KMS-11 (cell line): ENCODE results near the gene DMAC2.

Experiments used
- H2AFZ ChIP-seq: fragments of 200-600 bp; sonication (generic); 2 replicates; pipeline ENCODE4 v1.6.1; 2016; ENCODE audit warnings: antibody characterized with exemption, mixed run types, low read depth
- H3K27ac ChIP-seq: fragments of 200-600 bp; sonication (generic); 2 replicates; pipeline ENCODE4 v1.6.1; 2016; ENCODE audit warnings: mild to moderate bottlenecking, mixed run types
- H3K27me3 ChIP-seq: fragments of 200-600 bp; sonication (generic); 2 replicates; pipeline ENCODE4 v1.6.1; 2017; ENCODE audit warnings: mild to moderate bottlenecking, low read depth, mixed run types, moderate library complexity; ENCODE audit not compliant: insufficient read depth
- H3K36me3 ChIP-seq: fragments of 200-600 bp; sonication (generic); 2 replicates; pipeline ENCODE4 v1.6.1; 2017; ENCODE audit warnings: mild to moderate bottlenecking, mixed run types; ENCODE audit not compliant: insufficient read depth
- H3K4me1 ChIP-seq: fragments of 200-600 bp; sonication (generic); 2 replicates; pipeline ENCODE4 v1.6.1; 2016; ENCODE audit warnings: mild to moderate bottlenecking, low read depth, mixed run types; ENCODE audit not compliant: poor library complexity, severe bottlenecking
- H3K4me2 ChIP-seq: fragments of 200-600 bp; sonication (generic); 2 replicates; pipeline ENCODE4 v1.7.0; 2016; ENCODE audit warnings: mild to moderate bottlenecking, mixed run types
- H3K4me3 ChIP-seq: fragments of 200-600 bp; sonication (generic); IDR thresholded peaks from 2 replicates; pipeline ENCODE4 v1.6.1; 2017; ENCODE audit warnings: low read depth, low read length, mixed read lengths; ENCODE audit not compliant: insufficient read depth
- H3K79me2 ChIP-seq: fragments of 200-600 bp; sonication (generic); 2 replicates; pipeline ENCODE4 v1.6.1; 2016; ENCODE audit warnings: low read depth, mixed run types; ENCODE audit not compliant: insufficient read depth
- H3K9ac ChIP-seq: fragments of 200-600 bp; sonication (generic); 2 replicates; pipeline ENCODE4 v1.6.1; 2016; ENCODE audit warnings: mild to moderate bottlenecking, mixed run types
- H4K20me1 ChIP-seq: fragments of 200-600 bp; sonication (generic); 2 replicates; pipeline ENCODE4 v1.6.1; 2016; ENCODE audit warnings: mild to moderate bottlenecking, mixed run types; ENCODE audit not compliant: insufficient read depth
- CTCF ChIP-seq: fragments of 200-600 bp; sonication (generic); conservative IDR thresholded peaks from 2 replicates; pipeline ENCODE4 v1.6.1; 2017; ENCODE audit warnings: low read depth, mild to moderate bottlenecking, antibody characterized with exemption, low read length, moderate library complexity, mixed read lengths

The DMAC2 gene

GRCh38 chr19:41445575-41445974, 5.9 kb upstream of the DMAC2 start:
- H2AFZ ChIP-seq, result no peak overlapping the region
- H3K79me2 ChIP-seq, result no peaks in the 10 kb centered on the region
- peaks cover 5% of the 10 kb centered on the region; the same call in 1 of the 2 replicates for H3K27me3 ChIP-seq
- H3K9ac ChIP-seq, result no peak overlapping the region
- no peak overlapping the region for H3K4me2 ChIP-seq
- TF ChIP-seq CTCF, result no peak
- no peaks in the 10 kb centered on the region for H3K36me3 ChIP-seq
- H4K20me1 ChIP-seq, result no peaks in the 10 kb centered on the region
- peaks cover 10% of the 10 kb centered on the region for H3K4me1 ChIP-seq
- H3K27ac ChIP-seq, result no peak overlapping the region
- H3K4me3 ChIP-seq, result no peak overlapping the region

DNA sequence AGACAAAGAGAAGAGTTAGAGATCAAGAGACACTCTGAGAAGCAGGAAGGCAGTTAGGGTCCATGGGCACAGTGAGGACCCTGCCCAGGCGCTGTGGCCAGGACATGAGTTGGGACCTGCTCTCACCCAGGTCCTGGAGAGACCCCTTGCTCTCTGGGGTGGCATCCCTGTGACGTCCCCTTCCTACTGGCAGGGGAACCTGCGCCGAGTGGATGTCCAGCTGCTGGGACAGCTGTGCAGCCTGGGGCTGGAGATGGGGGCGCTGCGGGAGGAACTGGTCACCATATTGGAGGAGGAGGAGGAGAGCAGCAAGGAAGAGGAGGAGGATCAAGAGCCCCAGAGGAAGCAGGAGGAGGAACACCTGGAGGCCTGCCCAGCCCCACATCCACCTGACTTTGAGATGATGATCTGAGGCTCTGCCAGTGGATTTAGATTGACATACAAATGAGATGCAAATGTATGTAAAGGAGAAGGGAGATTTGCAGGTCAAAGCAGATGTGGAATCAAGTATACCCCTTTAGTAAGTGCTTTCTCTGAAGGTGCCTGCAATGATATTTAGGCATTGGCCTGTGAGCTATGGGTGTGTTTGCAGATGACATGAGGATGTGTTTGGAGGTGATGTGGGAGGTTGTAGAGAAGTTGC, 4.2 kb upstream of the DMAC2 start:
- Histone ChIP-seq H3K9ac (no peak overlapping the region), H3K36me3 (no peaks in the 10 kb centered on the region), H4K20me1 (no peaks in the 10 kb centered on the region), H3K4me2 (no peak overlapping the region), H3K4me3 (no peak overlapping the region), H2AFZ (no peak overlapping the region), H3K4me1 (peaks cover 9% of the 10 kb centered on the region), H3K27me3 (peaks cover 5% of the 10 kb centered on the region; the same call in 1 of the 2 replicates), H3K79me2 (peaks cover 4% of the 10 kb centered on the region; the same call in 1 of the 2 replicates), H3K27ac (no peak overlapping the region)
- TF ChIP-seq CTCF, result no peak

DNA sequence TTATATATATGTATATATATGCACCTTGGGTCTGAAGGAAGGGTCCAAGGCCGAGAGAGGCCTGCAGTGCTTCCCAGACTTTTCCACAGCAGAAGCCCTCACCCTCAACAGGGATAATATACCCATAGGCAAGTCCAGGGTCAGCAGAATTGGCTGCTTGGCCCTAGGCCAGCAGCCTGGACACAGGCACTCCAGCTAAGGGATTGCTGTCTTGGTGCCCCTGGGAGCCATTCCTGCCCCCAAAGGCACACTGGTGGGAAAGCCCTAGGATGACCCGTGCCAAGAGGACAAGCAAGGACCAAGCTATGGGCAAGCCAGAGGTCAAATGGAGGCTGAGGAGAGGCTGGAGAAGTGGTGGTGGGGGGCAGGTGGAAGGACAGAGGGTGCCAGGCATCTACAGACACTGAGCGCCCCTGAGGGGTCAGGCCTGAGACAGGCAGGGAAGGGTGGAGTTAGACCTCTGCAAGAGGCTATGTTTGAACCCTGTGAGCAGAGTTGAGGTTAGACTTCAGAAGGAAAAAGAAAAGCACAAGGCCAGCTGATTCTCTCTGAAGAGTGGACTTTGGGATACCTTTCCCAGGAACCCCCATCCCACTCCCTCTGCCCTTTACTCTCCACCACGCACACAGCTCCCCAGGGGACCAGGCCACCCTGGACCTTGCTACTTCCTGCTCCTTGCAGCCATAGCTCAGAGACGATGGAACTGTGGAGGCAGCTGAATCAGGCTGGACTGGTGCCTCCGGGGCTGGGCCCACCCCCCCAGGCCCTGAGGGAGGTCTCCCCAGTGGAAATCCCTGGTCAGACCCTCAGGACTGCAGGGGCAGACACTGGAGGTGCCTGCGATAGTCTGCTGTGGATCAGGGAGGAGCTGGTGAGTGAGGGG, 3.0 kb upstream of the DMAC2 start, which contains the start of gene ERICH4:
ERICH4 (plus strand) TSS at position 684 of the 883 bp plus-strand sequence; CDS start at position 698, 14 bp downstream.
- no peak for TF ChIP-seq CTCF
- no peak within 1 kb of the TSS for H3K27ac ChIP-seq
- no peaks in the 10 kb centered on the region for H4K20me1 ChIP-seq
- no peak within 1 kb of the TSS for H3K4me2 ChIP-seq
- no peaks in the 10 kb centered on the region; the same call in 1 of the 2 replicates for H3K27me3 ChIP-seq
- 0 out of 2 replicates have a peak within 1 kb of the TSS, but pooled peaks have one; percentile 14 for H2AFZ ChIP-seq
- H3K9ac ChIP-seq, result no peak within 1 kb of the TSS
- no peak within 1 kb of the TSS for H3K4me3 ChIP-seq
- peaks cover 12% of the 10 kb centered on the region; the same call in 1 of the 2 replicates for H3K79me2 ChIP-seq
- H3K36me3 ChIP-seq, result no peaks in the 10 kb centered on the region
- peaks cover 15% of the 10 kb centered on the region for H3K4me1 ChIP-seq

- no peak overlapping the region for H3K27ac ChIP-seq
- no peaks in the 10 kb centered on the region; the same call in 1 of the 2 replicates for H3K27me3 ChIP-seq
- peaks cover 12% of the 10 kb centered on the region; the same call in 1 of the 2 replicates for H3K79me2 ChIP-seq
- peaks cover 15% of the 10 kb centered on the region for H3K4me1 ChIP-seq
- no peak overlapping the region for H3K9ac ChIP-seq
- H3K36me3 ChIP-seq, result no peaks in the 10 kb centered on the region
- H2AFZ ChIP-seq, result no peak overlapping the region
- no peak overlapping the region for H3K4me3 ChIP-seq
- H4K20me1 ChIP-seq, result no peaks in the 10 kb centered on the region
- no peak for TF ChIP-seq CTCF
- no peak overlapping the region for H3K4me2 ChIP-seq
Measured at GRCh38 chr19:41441321-41441945, 1.7 kb upstream of the DMAC2 start.
